ENCODE data around the gene ACTR10. TPM values are rescaled to one million over a fixed set of nuclear protein-coding genes. Genes with fewer than 3 reads are reported as not detected.

The ACTR10 gene
- 42.4 to 52.1 TPM (median 45.1 TPM) in 5 replicates for total RNA-seq (2022; extraction: Qiagen RNA extraction)

DNA sequence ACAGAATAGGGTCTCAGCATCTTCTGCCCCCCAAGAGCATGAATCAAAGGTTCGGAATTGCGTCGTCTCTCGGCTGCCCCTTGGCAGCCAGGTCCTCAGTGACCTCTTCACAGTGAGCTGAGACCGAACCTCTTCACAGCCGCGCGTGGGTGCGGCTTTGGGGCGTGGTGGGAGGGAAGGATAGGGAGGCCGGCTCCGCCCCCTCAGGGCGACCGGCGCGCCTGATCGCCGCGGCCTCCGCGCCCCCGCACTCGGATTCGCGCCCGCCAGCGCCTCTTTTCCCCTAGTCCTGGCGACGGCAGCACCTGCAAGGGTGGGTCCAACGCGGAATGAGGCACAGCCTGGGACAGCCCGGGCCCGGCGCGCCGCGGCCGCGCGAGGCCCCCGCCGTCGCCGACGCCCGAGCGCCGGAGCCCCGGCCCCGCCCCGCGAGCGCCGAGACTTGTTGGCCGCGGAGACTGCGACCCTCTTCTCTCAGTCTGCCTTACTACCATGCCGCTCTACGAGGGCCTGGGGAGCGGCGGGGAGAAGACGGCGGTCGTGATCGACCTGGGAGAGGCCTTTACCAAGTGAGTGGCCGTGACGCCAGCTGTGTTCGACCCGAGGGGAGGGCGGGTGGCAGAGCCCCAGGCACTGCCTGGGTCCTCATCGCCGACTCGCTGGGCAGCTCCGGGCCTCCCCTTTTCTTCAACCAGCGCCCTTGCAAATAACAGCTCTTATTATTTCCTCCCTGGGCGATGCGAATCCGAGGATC is at the start of gene ACTR10:
TSS of gene ACTR10 (plus strand) at position 424 of the 754 bp plus-strand sequence. CDS start at position 493, 69 bp downstream.

DNA sequence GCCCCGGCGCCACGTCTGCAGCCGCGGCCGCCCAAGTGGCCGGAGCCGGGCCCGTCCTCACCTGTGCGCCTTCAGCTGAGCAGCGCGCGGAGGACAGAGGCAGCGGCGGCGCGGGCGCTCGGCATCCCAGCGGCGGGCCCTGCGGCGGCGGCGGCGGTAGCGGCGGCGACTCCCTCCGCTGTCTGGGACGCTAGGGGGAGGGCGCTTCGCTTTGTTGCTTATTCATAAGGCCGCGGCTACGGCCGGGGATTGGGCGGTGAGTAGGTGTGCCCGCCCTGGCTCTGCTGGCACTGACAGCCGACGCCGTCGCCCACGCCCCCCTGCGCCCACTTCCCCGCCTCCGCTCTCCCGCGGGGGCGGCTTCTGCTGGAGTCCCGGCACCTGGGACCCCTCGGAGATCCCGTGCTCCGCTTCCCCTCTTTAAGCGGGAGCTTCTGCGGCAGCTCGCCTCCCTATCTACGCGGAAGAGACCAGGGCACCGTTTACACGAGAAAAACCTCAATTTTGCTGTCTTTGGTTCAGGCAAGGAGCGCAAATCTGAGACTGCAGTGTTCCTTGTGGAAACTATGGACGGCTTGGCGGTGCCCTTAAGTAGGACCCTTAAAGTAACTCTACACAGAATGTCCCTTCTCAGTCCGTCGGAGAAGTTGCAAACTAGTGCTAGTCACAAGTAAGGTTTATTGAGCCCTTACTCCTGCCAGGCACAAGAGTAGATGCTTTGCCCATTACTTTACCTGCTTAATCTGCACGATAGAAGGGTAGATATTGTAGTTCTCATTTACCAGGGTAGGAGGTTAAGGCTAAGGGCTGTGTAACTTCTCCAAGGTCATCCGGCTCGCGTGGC is 47.7 kb upstream of the ACTR10 start, which contains the start of gene ARMH4:
TSS of gene ARMH4 (minus strand) at position 200 of the 844 bp plus-strand sequence. CDS start 12,855 bp downstream, outside the sequence.

DNA sequence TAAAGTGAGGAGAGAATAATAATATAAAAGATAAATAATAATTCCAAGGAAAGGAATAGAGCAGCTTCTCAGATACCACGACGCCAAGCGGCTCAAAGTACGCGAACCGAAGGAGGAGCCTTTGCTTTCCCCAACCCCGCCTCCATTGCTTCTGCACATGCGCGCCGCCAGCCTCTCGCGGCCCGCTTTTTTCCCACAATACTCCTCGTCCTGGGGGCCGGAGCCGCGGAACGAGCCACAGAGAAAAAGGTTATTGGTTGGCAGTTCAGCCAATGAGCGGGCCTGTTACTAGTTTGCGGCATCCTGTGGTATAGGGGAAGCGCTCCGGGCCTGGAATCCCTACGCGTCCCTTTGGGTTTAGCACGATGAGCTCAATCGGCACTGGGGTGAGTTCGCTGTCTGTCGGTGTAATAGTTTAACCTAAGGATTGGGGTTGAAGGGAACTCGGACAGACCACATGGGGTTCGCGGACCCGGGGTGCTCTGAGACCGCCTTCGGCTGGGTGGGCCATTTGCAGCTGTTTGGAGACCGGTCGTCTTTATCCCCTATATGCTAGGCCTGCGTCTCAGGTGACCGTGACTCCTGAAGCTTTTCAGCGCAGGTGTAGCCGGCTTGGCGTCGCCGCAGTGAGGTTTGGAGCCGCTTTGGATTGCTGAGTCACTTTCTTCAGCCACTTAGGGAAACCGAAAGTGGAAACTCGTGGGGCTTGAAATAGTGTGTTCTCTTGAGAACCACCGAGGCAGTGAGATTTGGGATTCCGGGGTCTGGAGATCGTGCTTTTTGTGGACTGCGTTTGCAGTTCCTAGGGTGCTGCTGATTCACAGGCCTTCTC is 44.8 kb downstream of the ACTR10 start, which contains the start of gene PSMA3:
TSS of gene PSMA3 (plus strand) at position 288 of the 832 bp plus-strand sequence. CDS start at position 366, 78 bp downstream.

Other genes starting within 250 kb of the ACTR10 start
- 0.17 to 1.5 TPM (median 0.77 TPM) in 5 replicates for gene ARMH4, start 47.9 kb upstream of the ACTR10 start, total RNA-seq (2022; extraction: Qiagen RNA extraction)
- 176 to 266 TPM (median 188 TPM) in 5 replicates for gene PSMA3, start 44.7 kb downstream of the ACTR10 start, total RNA-seq (2022; extraction: Qiagen RNA extraction)
- 4.1 to 5.5 TPM (median 5.2 TPM) in 5 replicates for gene ARID4A, start 98.4 kb downstream of the ACTR10 start, total RNA-seq (2022; extraction: Qiagen RNA extraction)
- gene TOMM20L, start 195.8 kb downstream of the ACTR10 start, total RNA-seq (2022; extraction: Qiagen RNA extraction) = not detected in 5 replicates
- gene TIMM9, start 227.4 kb downstream of the ACTR10 start, total RNA-seq (2022; extraction: Qiagen RNA extraction) = 62.1 to 82.3 TPM (median 71.7 TPM) in 5 replicates
- 7.0 to 11.0 TPM (median 8.0 TPM) in 5 replicates for gene KIAA0586, start 227.6 kb downstream of the ACTR10 start, total RNA-seq (2022; extraction: Qiagen RNA extraction)